GM12865 (cell line): Measurements from ENCODE around the gene FOXN3.

Source experiments
- DNase-seq: peaks from one replicate; pipeline ENCODE4 v3.0.0; 2010; ENCODE audit warnings: low read depth
- H3K4me3 ChIP-seq: 2 replicates; pipeline ENCODE4 v1.5.1; 2011; ENCODE audit warnings: mild to moderate bottlenecking, low read depth, low read length, control low read depth
- CTCF ChIP-seq: IDR thresholded peaks from 2 replicates; pipeline ENCODE4 v1.5.1; 2011; ENCODE audit warnings: low read length, control low read depth, low read depth, inconsistent platforms; ENCODE audit not compliant: insufficient read depth; ENCODE audit errors: missing control alignments

Gene FOXN3

DNA sequence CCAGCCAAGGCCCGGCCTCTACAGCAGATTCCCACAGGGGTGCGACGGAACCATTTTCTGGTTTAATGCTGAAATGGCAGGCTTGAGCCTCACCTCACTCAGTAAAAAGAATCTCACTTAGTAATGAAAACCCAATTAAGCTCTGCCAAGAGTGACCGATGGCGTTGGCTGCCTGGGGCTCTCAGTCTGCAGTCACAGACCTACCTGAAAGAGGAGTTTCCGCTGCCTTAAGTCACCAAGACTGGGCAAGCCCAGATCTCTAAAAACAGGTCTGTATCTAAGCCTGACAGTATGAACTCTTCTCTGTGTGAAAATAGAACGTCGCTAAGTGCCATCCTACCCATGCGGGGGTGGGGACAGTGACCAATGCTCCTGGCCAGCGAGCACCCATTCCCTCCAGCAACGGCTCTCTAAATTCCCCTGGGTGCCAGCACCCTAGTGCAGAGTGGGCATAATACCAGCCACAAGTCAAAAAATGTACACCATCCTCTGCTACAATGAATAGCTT, 107.3 kb downstream of the FOXN3 start:
- peak; percentile 75 for DNase-seq
- no peak for TF ChIP-seq CTCF
- peak overlapping the region; percentile 5; the same call in 1 of the 2 replicates for H3K4me3 ChIP-seq

GRCh38 chr14:89308232-89308959, 108.6 kb downstream of the FOXN3 start:
- peak; percentile 13 for TF ChIP-seq CTCF
- DNase-seq = peak; percentile 76
- H3K4me3 ChIP-seq = peak overlapping the region; percentile 9

DNA sequence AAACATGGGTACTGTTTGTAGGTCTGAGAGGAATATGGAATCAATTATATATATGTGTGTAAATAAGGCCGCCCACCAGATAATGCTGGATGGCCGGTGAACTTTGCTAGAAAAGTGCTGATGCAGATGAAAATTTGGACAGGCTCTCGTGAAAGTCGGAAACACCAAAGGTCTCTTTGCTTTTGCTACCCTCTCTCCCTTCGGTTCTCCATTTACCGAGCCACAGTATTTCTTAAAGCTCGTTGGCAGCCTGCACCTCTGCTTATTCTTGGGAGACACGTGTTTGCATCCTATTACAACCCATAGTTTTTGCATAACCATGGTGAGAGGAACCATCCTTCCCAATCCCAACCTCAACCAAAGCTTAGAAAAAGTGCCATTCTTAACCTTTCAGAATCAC, 109.6 kb downstream of the FOXN3 start:
- H3K4me3 ChIP-seq = peak overlapping the region; percentile 28
- TF ChIP-seq CTCF = no peak
- peak; percentile 62 for DNase-seq

DNA sequence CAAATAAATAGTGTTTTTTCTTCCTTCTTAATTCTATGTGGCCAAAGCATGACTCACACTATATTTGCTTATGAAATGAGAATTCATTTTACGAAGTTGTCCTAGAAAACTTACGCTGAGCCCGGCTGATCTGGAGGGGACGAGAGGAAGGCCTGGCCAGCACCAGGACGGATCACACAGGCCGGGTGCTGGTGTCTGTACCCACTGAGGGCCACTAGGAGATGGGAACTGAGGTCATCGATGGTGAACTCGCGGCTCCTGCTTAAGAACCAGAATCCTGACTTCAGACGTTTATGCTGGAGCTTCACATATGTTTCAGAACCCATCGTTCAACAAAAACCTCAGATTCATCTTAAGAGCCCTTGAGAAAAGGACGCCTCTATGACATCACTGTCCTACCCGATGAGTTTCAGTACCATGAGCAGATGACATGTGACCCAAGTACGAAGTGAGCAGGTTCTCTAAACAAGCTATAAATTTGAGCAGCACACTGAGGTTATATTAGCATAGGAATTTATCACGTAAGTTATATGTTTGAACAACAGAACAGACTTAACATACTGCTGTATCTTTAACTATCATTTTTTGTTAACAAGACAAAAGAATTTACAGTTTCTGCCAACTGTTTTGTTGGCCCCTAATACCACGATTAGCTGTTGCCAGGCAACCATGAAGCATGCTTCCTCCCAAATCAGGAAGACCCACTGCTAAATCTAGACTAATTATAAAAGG, 111.9 kb downstream of the FOXN3 start:
- peak overlapping the region; percentile 70 for H3K4me3 ChIP-seq
- DNase-seq = peak; percentile 90
- TF ChIP-seq CTCF = no peak

DNA sequence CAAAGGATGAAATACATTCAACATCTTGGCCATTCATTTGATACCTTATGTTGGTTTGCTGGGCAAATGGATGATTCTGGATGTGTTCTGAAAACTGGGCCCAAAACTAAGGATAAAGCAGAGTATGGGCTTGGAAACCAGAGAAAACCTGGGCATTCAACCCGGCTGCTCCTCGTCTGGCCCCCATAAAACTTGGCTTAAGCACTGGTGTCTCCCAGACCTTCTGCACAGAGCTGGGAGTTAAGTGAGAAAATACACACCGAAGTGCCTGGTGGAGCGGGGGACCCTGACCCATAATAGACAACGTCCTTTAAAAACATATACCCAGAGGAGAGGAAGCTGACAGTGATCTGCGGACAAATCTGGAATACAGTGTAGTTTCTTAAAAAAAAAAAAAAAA, 112.5 kb downstream of the FOXN3 start:
- DNase-seq = no peak
- H3K4me3 ChIP-seq = peak overlapping the region; percentile 70
- TF ChIP-seq CTCF = no peak

DNA sequence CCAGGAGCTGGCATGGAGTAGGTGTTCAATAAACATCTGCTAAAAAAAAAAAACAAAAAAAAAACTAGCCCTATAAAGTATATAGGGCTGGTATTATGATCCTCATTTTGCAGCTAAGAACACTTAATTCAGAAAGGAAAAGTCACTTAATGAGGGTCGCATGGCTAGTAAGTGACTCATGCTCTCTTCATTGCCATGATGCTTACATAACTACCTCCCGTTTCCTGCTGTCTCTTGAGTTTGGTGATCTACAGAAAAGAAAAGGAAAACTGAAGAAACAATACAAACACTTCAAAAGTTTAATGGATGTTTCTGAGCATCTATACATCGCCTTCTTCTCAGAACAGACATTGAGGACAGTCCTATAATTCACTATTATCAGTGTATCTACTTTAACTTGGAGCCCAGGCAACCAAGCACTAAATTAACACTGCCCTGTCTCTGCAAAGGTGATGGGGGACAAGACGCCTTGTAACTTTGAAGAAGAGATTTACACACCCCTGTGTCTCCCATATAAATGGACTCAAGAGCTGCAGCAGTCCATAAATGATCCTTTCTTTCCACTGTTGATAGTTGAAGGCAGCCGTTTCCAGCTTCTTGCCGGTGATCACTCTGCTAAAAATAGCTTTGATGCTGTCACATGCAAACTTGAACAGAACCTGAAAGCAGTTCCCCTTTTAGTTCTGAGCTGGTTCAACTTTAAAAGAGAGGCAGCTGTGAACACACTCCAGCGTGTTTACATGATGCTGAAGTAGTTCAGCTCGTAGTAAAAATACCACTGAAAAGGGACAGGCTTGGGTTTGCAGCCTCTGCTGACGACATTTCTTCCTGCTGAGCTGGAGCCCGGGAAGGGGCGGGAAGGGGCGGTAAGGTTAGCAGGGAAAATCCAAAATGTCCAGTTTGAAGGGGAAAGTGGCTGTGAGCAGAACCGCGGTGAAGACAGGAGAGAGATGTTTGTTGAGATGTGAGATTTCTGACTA, 113.3 kb downstream of the FOXN3 start:
- peak; percentile 90 for DNase-seq
- peak overlapping the region; percentile 70 for H3K4me3 ChIP-seq
- no peak for TF ChIP-seq CTCF
